Chondrocyte (in vitro differentiated cells): ENCODE data around the gene COTL1. TPM values are rescaled to one million over a fixed set of nuclear protein-coding genes. Genes with fewer than 3 reads are reported as not detected.
A peak's percentile ranks its signal among the peaks of the same experiment; 100 is the strongest.

Experiments
- DNase-seq: peaks from one replicate; pipeline ENCODE4 v3.0.0; 2021; ENCODE audit warnings: mixed read lengths, low spot score
- H3K27ac Mint-ChIP-seq: one replicate; pipeline ENCODE4 v1.8.0; 2021; ENCODE audit warnings: mild to moderate bottlenecking, moderate library complexity, mixed read lengths; ENCODE audit not compliant: unreplicated experiment
- H3K27me3 Mint-ChIP-seq: 2 replicates; pipeline ENCODE4 v1.8.0; 2021; ENCODE audit warnings: low read depth, mixed read lengths
- H3K36me3 Mint-ChIP-seq: 2 replicates; pipeline ENCODE4 v1.8.0; 2021; ENCODE audit warnings: low read depth, mixed read lengths
- H3K4me1 Mint-ChIP-seq: 2 replicates; pipeline ENCODE4 v1.8.0; 2021; ENCODE audit warnings: low read depth, mild to moderate bottlenecking, mixed read lengths
- H3K4me3 Mint-ChIP-seq: one replicate; pipeline ENCODE4 v1.8.0; 2021; ENCODE audit warnings: mild to moderate bottlenecking, moderate library complexity, mixed read lengths; ENCODE audit not compliant: unreplicated experiment
- H3K9me3 Mint-ChIP-seq: 2 replicates; pipeline ENCODE4 v1.8.0; 2021; ENCODE audit warnings: low read depth, mixed read lengths
- total RNA-seq: library from RNA; stranded (reverse); gene quantifications from 3 replicates; pipeline ENCODE4 v1.2.1, GENCODE V29; 2021
- TF ChIP-seq, protein P1 (sequence below): fragments of 200-600 bp; sonication (generic); IDR thresholded peaks from 2 replicates; pipeline ENCODE4 v1.5.0; 2021; ENCODE audit warnings: antibody characterized with exemption, mild to moderate bottlenecking, moderate library complexity

Gene COTL1
- total RNA-seq, 1 donor from 2014 or later, result 52.8 TPM

DNA sequence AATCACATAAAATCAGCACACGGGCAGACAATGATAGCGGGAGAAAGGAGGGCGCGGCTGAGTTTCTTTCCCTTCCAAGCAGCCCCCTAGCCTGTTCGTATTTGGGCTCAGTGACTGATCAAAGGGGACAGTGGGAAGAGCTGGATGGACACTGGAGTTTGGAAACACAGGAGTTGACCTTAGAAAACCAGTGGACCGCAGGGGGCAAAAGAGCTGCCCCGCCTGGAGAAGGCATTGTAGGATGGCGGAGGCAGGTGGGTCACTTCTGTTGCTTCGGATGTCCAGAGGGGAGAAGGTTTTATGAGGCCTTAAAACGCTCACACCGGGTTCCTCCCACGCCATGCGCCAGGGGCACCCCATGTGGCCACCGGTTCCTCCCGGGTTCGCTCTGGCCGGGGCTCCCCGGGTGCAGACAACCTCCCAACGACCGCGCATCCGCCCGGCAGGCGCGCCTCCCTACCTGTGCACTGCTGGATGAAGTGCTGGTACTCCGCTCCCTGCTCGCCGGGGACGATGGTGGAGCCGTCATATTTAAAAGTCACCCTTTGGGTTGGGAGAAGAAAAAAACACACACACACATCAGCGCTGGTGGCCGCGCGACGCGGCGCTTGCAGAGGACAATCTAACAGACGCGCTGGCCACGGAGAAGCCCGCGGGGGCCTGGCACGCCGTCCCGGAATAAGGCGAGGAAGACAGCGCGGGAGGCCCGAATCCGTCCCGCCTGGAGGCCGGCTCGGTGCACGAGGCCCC lies 662 bp downstream of the COTL1 start:
- TF ChIP-seq, protein P1, sequence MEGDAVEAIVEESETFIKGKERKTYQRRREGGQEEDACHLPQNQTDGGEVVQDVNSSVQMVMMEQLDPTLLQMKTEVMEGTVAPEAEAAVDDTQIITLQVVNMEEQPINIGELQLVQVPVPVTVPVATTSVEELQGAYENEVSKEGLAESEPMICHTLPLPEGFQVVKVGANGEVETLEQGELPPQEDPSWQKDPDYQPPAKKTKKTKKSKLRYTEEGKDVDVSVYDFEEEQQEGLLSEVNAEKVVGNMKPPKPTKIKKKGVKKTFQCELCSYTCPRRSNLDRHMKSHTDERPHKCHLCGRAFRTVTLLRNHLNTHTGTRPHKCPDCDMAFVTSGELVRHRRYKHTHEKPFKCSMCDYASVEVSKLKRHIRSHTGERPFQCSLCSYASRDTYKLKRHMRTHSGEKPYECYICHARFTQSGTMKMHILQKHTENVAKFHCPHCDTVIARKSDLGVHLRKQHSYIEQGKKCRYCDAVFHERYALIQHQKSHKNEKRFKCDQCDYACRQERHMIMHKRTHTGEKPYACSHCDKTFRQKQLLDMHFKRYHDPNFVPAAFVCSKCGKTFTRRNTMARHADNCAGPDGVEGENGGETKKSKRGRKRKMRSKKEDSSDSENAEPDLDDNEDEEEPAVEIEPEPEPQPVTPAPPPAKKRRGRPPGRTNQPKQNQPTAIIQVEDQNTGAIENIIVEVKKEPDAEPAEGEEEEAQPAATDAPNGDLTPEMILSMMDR, result no peak
- Mint-ChIP-seq H3K9me3 (no peaks in the 10 kb centered on the region), H3K27ac (peak overlapping the region; percentile 65), H3K4me3 (peak overlapping the region; percentile 89), H3K27me3 (no peaks in the 10 kb centered on the region), H3K4me1 (peaks cover 52% of the 10 kb centered on the region), H3K36me3 (no peaks in the 10 kb centered on the region)
- DNase-seq, result no peak

DNA sequence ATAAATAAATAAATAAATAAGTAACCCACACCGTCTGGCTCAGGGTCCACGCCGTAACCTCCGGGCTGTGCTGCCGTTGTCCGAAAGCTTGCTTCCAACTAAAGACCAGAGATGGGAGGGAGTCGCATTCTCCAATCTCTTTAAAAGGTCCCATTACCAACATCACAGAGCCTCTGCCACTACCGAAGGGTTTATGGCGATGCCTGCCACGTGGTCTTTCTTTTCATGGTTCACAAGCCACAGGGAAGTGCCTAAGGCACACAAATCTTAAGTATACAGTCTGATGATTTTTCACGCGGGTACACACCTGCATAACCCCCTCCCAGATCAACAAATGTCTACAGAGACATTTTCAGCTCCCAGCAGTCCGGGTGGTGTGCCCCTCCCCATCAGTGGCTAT lies 1.4 kb downstream of the COTL1 start:
- no peak overlapping the region for H3K27ac Mint-ChIP-seq
- H3K9me3 Mint-ChIP-seq, result no peaks in the 10 kb centered on the region
- H3K36me3 Mint-ChIP-seq, result no peaks in the 10 kb centered on the region
- H3K4me1 Mint-ChIP-seq, result peaks cover 47% of the 10 kb centered on the region
- TF ChIP-seq, protein P1, result no peak
- no peaks in the 10 kb centered on the region for H3K27me3 Mint-ChIP-seq
- peak overlapping the region; percentile 89 for H3K4me3 Mint-ChIP-seq
- DNase-seq, result no peak

DNA sequence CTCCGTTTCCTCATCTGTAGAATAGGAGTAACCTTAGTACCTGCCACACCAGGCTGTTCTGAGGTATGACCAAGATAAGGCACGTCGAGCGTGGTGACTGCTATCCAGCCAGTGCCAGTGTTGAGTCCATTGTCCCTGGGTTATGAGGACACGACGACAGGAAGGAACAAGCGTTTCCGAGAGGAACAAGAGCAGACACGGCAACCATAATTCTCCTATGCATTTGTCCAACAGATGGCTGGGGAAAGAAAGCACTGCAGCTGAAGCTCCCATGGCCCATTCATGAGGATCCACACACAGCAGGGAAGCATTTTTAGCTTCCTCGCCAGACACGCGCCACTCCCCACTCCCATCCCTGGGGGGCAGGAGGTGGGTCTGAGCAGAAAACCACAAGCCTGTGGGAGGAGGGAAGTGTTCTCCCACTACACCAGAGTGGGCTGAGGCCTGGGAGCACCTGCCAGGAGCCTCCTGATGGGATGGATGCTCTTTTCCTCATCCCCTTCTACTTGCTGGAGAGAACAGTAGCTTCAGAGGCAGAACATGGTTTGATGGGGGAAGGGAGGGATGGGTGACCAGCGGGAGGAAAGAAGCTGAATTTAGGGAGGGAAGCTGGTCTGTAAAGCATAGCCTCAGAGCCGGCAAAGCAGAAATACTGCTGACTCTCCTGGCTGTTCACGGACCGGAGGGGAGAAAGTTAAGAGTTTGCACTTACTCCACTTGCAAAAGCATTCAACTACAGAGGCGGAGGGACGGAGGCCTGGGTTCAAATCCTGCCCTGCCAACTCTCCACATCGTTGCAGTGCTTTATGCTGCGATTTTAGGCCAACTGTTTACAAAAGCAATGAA lies 2.7 kb downstream of the COTL1 start:
- Mint-ChIP-seq H3K4me1 (peaks cover 52% of the 10 kb centered on the region), H3K4me3 (peak overlapping the region; percentile 9), H3K36me3 (no peaks in the 10 kb centered on the region), H3K9me3 (no peaks in the 10 kb centered on the region), H3K27ac (no peak overlapping the region), H3K27me3 (no peaks in the 10 kb centered on the region)
- no peak for DNase-seq
- TF ChIP-seq, protein P1, result no peak

DNA sequence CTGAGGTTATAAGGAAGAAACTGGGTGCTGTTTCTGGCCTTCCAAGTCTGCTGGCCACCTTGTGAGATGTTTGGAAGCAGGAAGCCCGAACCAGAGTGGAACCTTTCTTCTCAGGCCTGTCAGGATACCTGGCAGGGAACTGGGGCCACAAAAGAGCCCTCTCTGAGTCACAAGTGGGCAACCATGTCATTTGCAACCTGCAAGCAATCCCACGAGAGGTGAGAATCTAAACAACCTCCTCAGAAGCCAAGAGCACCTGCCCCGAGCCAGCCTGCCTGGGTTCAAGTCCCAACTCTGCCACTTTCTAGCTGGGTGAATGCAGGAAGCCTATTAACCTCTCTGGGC lies 3.3 kb downstream of the COTL1 start:
- H3K9me3 Mint-ChIP-seq, result no peaks in the 10 kb centered on the region
- TF ChIP-seq, protein P1, result no peak
- no peak for DNase-seq
- peaks cover 52% of the 10 kb centered on the region for H3K4me1 Mint-ChIP-seq
- H3K27me3 Mint-ChIP-seq, result no peaks in the 10 kb centered on the region
- no peaks in the 10 kb centered on the region for H3K36me3 Mint-ChIP-seq
- no peak overlapping the region for H3K4me3 Mint-ChIP-seq
- H3K27ac Mint-ChIP-seq, result no peak overlapping the region

DNA sequence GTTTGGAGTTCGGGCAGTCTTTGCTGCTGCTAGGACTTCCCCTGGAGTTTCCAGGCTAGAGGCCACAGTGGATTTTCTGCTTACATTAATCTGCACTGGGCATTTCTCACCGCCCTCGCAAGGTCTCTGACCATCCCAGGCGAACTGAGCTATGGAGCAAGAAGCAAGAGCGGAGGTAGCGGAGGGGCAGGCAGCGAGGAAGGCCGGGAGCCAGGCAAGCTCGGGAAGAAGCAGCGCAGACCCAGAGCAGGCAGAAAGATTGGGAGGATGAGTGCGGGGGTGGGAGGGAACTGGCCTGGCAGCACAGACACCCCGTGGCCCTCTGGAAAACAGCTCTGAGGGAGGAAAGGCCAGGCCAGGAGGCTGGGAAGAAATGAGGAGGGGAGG lies 3.8 kb downstream of the COTL1 start:
- no peak overlapping the region for H3K4me3 Mint-ChIP-seq
- no peaks in the 10 kb centered on the region for H3K27me3 Mint-ChIP-seq
- peaks cover 49% of the 10 kb centered on the region for H3K4me1 Mint-ChIP-seq
- H3K36me3 Mint-ChIP-seq, result no peaks in the 10 kb centered on the region
- TF ChIP-seq, protein P1, result no peak
- H3K27ac Mint-ChIP-seq, result no peak overlapping the region
- H3K9me3 Mint-ChIP-seq, result no peaks in the 10 kb centered on the region
- no peak for DNase-seq
